RWPE2 (cell line): Measurements from ENCODE around the gene EHD4.
A peak's percentile ranks its signal among the peaks of the same experiment; 100 is the strongest.

Experiments
- ATAC-seq: fragments of 200-7000 bp; cut with Tn5 transposase; 3 replicates; pipeline ENCODE4 v1.9.1; 2021; ENCODE audit warnings: low read depth
- DNase-seq: peaks from one replicate; pipeline ENCODE4 v3.0.0-alpha.2; 2020; ENCODE audit warnings: low spot score
- H3K27ac ChIP-seq: fragments of 450-650 bp; 2 replicates; pipeline ENCODE4 v1.5.1; 2017; ENCODE audit warnings: mild to moderate bottlenecking; ENCODE audit not compliant: poor library complexity, severe bottlenecking
- H3K27me3 ChIP-seq: fragments of 250-450 bp; sonication (Bioruptor Pico); 2 replicates; pipeline ENCODE4 v1.5.1; 2021; ENCODE audit warnings: mild to moderate bottlenecking, moderate library complexity; ENCODE audit not compliant: insufficient read depth, poor library complexity, severe bottlenecking
- H3K36me3 ChIP-seq: fragments of 250-450 bp; sonication (Bioruptor Pico); 2 replicates; pipeline ENCODE4 v1.5.1; 2020; ENCODE audit warnings: low read depth, mild to moderate bottlenecking, moderate library complexity
- H3K4me1 ChIP-seq: fragments of 250-450 bp; sonication (Bioruptor Pico); 2 replicates; pipeline ENCODE4 v1.5.1; 2021; ENCODE audit warnings: mild to moderate bottlenecking, moderate library complexity; ENCODE audit not compliant: insufficient read depth, poor library complexity, severe bottlenecking
- H3K4me3 ChIP-seq: fragments of 250-450 bp; sonication (Bioruptor Pico); 2 replicates; pipeline ENCODE4 v1.5.1; 2021; ENCODE audit warnings: mild to moderate bottlenecking, moderate library complexity; ENCODE audit not compliant: severe bottlenecking
- H3K9me3 ChIP-seq: fragments of 250-450 bp; sonication (Bioruptor Pico); 2 replicates; pipeline ENCODE4 v1.5.1; 2021; ENCODE audit warnings: mild to moderate bottlenecking, moderate library complexity; ENCODE audit not compliant: severe bottlenecking
- TF ChIP-seq, protein P1 (sequence below): fragments of 450-650 bp; IDR thresholded peaks from one replicate; pipeline ENCODE4 v1.5.1; 2017; ENCODE audit warnings: mild to moderate bottlenecking, moderate library complexity; ENCODE audit not compliant: poor library complexity, severe bottlenecking

Gene EHD4

DNA sequence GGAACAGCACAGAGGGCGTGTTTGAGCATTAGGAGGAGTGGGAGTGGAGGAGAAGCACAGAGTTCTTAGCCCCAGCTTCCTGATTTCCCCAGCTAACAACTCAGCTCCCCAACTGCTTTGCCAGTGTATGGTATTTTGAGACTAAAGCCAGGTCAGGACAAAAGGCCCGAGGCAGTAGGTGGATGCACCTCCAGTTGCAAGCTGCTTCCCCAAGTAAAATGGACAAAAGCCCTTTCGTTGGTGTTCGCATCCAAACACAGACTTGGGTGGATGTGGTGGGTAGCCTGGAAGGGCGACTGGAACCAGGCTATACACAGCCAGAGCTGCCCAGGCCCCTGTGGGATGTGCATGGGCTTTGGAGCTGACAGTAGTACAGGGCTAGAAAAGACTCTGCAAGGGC is 12.3 kb upstream of the EHD4 start:
- TF ChIP-seq, protein P1, sequence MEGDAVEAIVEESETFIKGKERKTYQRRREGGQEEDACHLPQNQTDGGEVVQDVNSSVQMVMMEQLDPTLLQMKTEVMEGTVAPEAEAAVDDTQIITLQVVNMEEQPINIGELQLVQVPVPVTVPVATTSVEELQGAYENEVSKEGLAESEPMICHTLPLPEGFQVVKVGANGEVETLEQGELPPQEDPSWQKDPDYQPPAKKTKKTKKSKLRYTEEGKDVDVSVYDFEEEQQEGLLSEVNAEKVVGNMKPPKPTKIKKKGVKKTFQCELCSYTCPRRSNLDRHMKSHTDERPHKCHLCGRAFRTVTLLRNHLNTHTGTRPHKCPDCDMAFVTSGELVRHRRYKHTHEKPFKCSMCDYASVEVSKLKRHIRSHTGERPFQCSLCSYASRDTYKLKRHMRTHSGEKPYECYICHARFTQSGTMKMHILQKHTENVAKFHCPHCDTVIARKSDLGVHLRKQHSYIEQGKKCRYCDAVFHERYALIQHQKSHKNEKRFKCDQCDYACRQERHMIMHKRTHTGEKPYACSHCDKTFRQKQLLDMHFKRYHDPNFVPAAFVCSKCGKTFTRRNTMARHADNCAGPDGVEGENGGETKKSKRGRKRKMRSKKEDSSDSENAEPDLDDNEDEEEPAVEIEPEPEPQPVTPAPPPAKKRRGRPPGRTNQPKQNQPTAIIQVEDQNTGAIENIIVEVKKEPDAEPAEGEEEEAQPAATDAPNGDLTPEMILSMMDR: no peak
- Histone ChIP-seq H3K4me3 (no peak overlapping the region), H3K27ac (no peak overlapping the region), H3K36me3 (no peaks in the 10 kb centered on the region), H3K27me3 (no peaks in the 10 kb centered on the region), H3K9me3 (no peaks in the 10 kb centered on the region), H3K4me1 (no peaks in the 10 kb centered on the region)
- DNase-seq (no peak), ATAC-seq (no peak)

DNA sequence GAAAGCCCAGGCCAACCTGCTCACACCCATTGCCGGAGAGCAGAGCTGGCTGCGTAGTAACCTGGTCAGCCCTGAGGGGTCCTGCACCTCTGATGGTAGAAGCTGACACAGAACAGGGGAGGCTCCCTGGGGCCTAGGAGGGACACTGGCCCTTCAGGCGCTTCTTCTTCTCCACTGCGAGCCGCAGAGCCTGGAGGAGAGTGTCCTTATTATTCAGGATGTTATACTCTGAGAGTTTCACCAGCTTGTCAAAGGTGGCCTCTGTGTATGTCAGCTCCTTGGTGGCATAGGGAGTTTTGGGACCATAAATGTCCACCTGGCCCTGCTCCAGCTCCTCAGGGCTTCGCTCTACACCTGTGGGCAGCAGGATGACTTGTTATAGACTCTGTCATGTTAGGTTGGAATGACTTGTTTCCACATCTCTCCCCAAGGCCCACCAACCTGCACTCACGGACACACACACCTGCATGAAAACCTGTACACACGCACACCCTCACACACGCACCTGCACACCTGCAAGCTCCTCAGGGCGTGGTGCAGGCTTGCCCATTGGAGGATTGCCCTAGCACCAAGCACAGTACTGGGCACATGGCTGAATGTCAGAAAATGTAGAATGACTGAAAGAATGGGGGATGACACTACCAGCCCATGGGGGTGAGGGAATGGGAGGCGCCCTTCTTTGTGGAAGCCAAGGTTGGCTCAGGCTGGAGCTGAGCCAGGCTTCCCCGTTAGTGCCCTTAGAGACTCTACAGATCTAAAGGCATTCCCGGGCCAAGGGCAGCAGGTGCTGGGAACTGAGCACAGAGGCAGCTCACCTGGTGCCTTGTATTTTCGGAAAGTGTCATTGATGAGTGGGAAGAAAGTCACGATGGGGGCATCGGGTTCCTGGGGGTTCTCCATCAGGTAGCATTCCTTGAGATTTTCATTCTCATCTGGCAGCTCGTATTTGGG is 11.5 kb upstream of the EHD4 start:
- Histone ChIP-seq H3K9me3 (no peaks in the 10 kb centered on the region), H3K4me3 (no peak overlapping the region), H3K36me3 (no peaks in the 10 kb centered on the region), H3K27ac (no peak overlapping the region), H3K4me1 (no peaks in the 10 kb centered on the region), H3K27me3 (no peaks in the 10 kb centered on the region)
- TF ChIP-seq, protein P1: no peak
- peak; percentile 62 for DNase-seq
- no peak for ATAC-seq

DNA sequence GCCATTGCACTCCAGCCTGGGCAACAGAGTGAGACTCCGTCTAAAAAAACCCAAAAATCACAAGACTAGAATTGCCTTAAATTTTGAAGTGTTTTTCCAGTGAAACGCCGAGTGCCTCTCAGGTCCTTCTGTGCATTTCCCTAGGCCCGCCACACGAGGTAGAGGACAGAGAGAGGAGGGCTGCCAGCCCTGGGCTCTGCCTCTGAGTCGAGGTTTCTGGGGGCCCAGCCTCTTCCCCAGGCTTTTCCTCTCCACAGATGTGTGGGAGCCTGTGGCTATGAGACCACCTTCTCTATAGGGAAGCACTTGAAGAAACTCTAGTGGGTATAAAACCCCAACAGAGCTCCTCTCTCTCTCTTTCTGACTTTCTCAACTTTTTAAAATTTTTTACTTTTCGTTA is 10.9 kb upstream of the EHD4 start:
- H3K4me3 ChIP-seq: no peak overlapping the region
- no peak overlapping the region for H3K27ac ChIP-seq
- H3K4me1 ChIP-seq: no peaks in the 10 kb centered on the region
- TF ChIP-seq, protein P1: no peak
- no peak for ATAC-seq
- no peaks in the 10 kb centered on the region for H3K27me3 ChIP-seq
- DNase-seq: no peak
- H3K9me3 ChIP-seq: no peaks in the 10 kb centered on the region
- H3K36me3 ChIP-seq: no peaks in the 10 kb centered on the region

DNA sequence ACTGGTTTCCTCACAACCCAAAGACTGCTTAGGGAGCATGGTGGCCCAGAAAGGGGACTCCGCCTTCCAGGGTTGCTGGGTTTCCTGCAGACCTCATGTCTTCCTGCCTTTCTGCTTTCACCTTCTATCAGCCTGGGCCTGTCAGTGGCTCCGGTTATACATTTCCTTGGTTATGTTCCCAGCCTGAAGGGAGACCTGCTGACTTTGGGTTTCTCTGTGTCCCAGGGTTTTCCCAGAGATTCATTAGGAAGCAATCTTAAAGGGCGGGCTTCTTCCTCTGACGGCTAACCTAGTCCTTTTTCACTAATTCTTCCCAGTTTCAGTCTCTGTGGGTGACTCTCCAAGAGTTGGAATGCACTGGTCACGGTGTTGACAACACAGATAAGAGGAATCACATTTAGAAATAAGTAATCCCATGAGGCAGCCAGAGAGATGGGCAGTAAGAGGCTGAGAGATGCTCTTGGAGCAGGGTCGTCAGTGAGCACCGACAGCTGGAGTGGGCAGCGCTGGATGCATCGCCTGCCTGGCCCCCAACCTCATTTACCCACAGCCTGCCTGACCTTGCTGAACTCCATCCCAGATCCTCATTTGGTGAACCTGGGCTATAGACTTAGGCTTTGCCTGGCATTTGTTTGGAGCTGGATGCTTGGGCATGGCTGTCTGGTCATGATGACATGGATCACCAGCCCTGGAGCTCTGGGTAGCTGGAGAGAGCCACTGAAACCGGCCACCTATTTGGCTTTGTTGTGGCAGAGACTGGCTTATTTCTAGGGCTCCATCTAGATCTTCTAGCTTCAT is 10.0 kb upstream of the EHD4 start:
- Histone ChIP-seq H3K9me3 (no peaks in the 10 kb centered on the region), H3K4me1 (no peaks in the 10 kb centered on the region)

More for the DNA sequence above, 10.0 kb upstream of the EHD4 start:
- no peaks in the 10 kb centered on the region for H3K36me3 ChIP-seq
- DNase-seq (no peak), ATAC-seq (no peak)
- H3K4me3 ChIP-seq: no peak overlapping the region
- H3K27ac ChIP-seq: no peak overlapping the region
- TF ChIP-seq, protein P1: no peak
- H3K27me3 ChIP-seq: no peaks in the 10 kb centered on the region
